ENCODE results near the gene RNF180. TPM values are rescaled to one million over a fixed set of nuclear protein-coding genes. Genes with fewer than 3 reads are reported as not detected.

Gene RNF180
- total RNA-seq, 2 donors from 2014 or later = 46.6 to 51.1 TPM

GRCh38 chr5:64163746-64164145 lies 1.9 kb upstream of the RNF180 start:
- H3K4me3 ChIP-seq = peak overlapping the region; percentile 43
- DNase-seq (ENCODE audit: low spot score) = no peak
- H3K9me3 ChIP-seq = no peaks in the 10 kb centered on the region
- no peak for ATAC-seq (ENCODE audit: insufficient number of reproducible peaks, low FRiP score, low read depth)
- H3K27ac ChIP-seq = peak overlapping the region; percentile 95
- no peaks in the 10 kb centered on the region for H3K36me3 ChIP-seq
- no peak for TF ChIP-seq CTCF (IDR thresholded peaks at IDR 0.05)
- peaks cover 11 to 48% of the 10 kb centered on the region in 2 donors for H3K4me1 ChIP-seq (ENCODE audit: control insufficient read depth in 1 of 2, low read depth in 2 of 2)
- H3K27me3 ChIP-seq (replicated peaks; ENCODE audit: insufficient read depth) = no peaks in the 10 kb centered on the region

- H3K4me3 ChIP-seq = peak overlapping the region; percentile 81
- TF ChIP-seq CTCF (IDR thresholded peaks at IDR 0.05) = no peak
- peak overlapping the region; percentile 95 for H3K27ac ChIP-seq
- H3K9me3 ChIP-seq = no peaks in the 10 kb centered on the region
- H3K36me3 ChIP-seq = no peaks in the 10 kb centered on the region
- DNase-seq (ENCODE audit: low spot score) = no peak
- peaks cover 11 to 52% of the 10 kb centered on the region in 2 donors for H3K4me1 ChIP-seq (ENCODE audit: control insufficient read depth in 1 of 2, low read depth in 2 of 2)
- H3K27me3 ChIP-seq (replicated peaks; ENCODE audit: insufficient read depth) = no peaks in the 10 kb centered on the region
- no peak for ATAC-seq (ENCODE audit: insufficient number of reproducible peaks, low FRiP score, low read depth)
Measured at GRCh38 chr5:64164166-64164565, 1.5 kb upstream of the RNF180 start.

- H3K27ac ChIP-seq = peak overlapping the region; percentile 95
- ATAC-seq (ENCODE audit: insufficient number of reproducible peaks, low FRiP score, low read depth) = no peak
- no peak for DNase-seq (ENCODE audit: low spot score)
Measured at GRCh38 chr5:64165160-64165499, 513 bp upstream of the RNF180 start.

GRCh38 chr5:64166201-64166959 lies 737 bp downstream of the RNF180 start:
- H3K27ac ChIP-seq = peak overlapping the region; percentile 95
- peak; percentile 18 for ATAC-seq (ENCODE audit: insufficient number of reproducible peaks, low FRiP score, low read depth)
- TF ChIP-seq CTCF (IDR thresholded peaks at IDR 0.05) = no peak
- peak overlapping the region; percentile 81 for H3K4me3 ChIP-seq
- H3K27me3 ChIP-seq (replicated peaks; ENCODE audit: insufficient read depth) = no peaks in the 10 kb centered on the region
- H3K36me3 ChIP-seq = no peaks in the 10 kb centered on the region
- peaks cover 11 to 59% of the 10 kb centered on the region in 2 donors for H3K4me1 ChIP-seq (ENCODE audit: control insufficient read depth in 1 of 2, low read depth in 2 of 2)
- no peaks in the 10 kb centered on the region for H3K9me3 ChIP-seq
- DNase-seq (ENCODE audit: low spot score) = no peak

More at GRCh38 chr5:64165160-64165499, 513 bp upstream of the RNF180 start:
- H3K9me3 ChIP-seq = no peaks in the 10 kb centered on the region
- no peak for TF ChIP-seq CTCF (IDR thresholded peaks at IDR 0.05)
- H3K36me3 ChIP-seq = no peaks in the 10 kb centered on the region
- peak overlapping the region; percentile 81 for H3K4me3 ChIP-seq
- no peaks in the 10 kb centered on the region for H3K27me3 ChIP-seq (replicated peaks; ENCODE audit: insufficient read depth)
- H3K4me1 ChIP-seq (ENCODE audit: control insufficient read depth in 1 of 2, low read depth in 2 of 2) = peaks cover 11 to 62% of the 10 kb centered on the region in 2 donors

GRCh38 chr5:64176301-64176700 lies 10.7 kb downstream of the RNF180 start:
- H3K9me3 ChIP-seq = no peaks in the 10 kb centered on the region
- no peak overlapping the region for H3K4me3 ChIP-seq
- no peak for TF ChIP-seq CTCF (IDR thresholded peaks at IDR 0.05)
- H3K36me3 ChIP-seq = no peaks in the 10 kb centered on the region
- no peak for ATAC-seq (ENCODE audit: insufficient number of reproducible peaks, low FRiP score, low read depth)
- no peaks in the 10 kb centered on the region for H3K27me3 ChIP-seq (replicated peaks; ENCODE audit: insufficient read depth)
- H3K27ac ChIP-seq = peak overlapping the region in 1 of 2 donors; percentile 48
- DNase-seq (ENCODE audit: low spot score) = no peak
- peaks cover 8 to 42% of the 10 kb centered on the region in 2 donors for H3K4me1 ChIP-seq (ENCODE audit: control insufficient read depth in 1 of 2, low read depth in 2 of 2)

Measured in thoracic aorta (tissue), 2 donors.